K562 (cell line): ENCODE results near the gene TGFB2. TPM values are rescaled to one million over a fixed set of nuclear protein-coding genes. Genes with fewer than 3 reads are reported as not detected.

Source experiments
- BMI1 ChIP-seq: fragments of 150-350 bp; IDR thresholded peaks from 2 replicates; pipeline ENCODE4 v1.6.1; 2014; ENCODE audit warnings: low read length
- CCNT2 ChIP-seq: IDR thresholded peaks from 2 replicates; pipeline ENCODE4 v1.6.1; 2011; ENCODE audit warnings: borderline replicate concordance, low read depth, mild to moderate bottlenecking, moderate library complexity, mixed read lengths, low read length; ENCODE audit not compliant: insufficient read length; ENCODE audit errors: extremely low read depth
- GTF2E2 ChIP-seq: fragments of 200-800 bp; sonication (Bioruptor generic); IDR thresholded peaks from 2 replicates; pipeline ENCODE4 v1.6.1; 2016; ENCODE audit warnings: missing genetic modification characterization, missing compliant biosample characterization
- HMBOX1 ChIP-seq: sonication (generic); IDR thresholded peaks from 2 replicates; pipeline ENCODE4 v1.6.1; 2016
- HOXB6 ChIP-seq: fragments of 250-450 bp; sonication (Bioruptor Pico); IDR thresholded peaks from 2 replicates; pipeline ENCODE4 v1.5.1; 2022; ENCODE audit warnings: mild to moderate bottlenecking, borderline replicate concordance
- KDM2B ChIP-seq: fragments of 250-450 bp; sonication (Bioruptor Pico); IDR thresholded peaks from 2 replicates; pipeline ENCODE4 v1.8.0; 2021; ENCODE audit warnings: mild to moderate bottlenecking, moderate library complexity
- MCM2 ChIP-seq: fragments of 450-650 bp; IDR thresholded peaks from 2 replicates; pipeline ENCODE4 v1.6.1; 2017; ENCODE audit warnings: low read depth, mild to moderate bottlenecking
- PURB ChIP-seq: sonication (generic); formaldehyde crosslinking; IDR thresholded peaks from 2 replicates; pipeline ENCODE4 v1.9.0; 2021; ENCODE audit warnings: low read depth, mild to moderate bottlenecking, missing genetic modification reagents
- SUPT5H ChIP-seq: fragments of 450-650 bp; IDR thresholded peaks from 2 replicates; pipeline ENCODE4 v1.6.1; 2016
- TFE3 ChIP-seq: fragments of 450-650 bp; formaldehyde crosslinking; IDR thresholded peaks from 2 replicates; pipeline ENCODE4 v1.4.0; 2020; ENCODE audit warnings: mild to moderate bottlenecking, mixed read lengths
- ZKSCAN8 ChIP-seq: fragments of 200-800 bp; sonication (Bioruptor generic); IDR thresholded peaks from 2 replicates; pipeline ENCODE4 v1.6.1; 2016; ENCODE audit warnings: missing genetic modification characterization, missing compliant biosample characterization
- ZNF518B ChIP-seq: fragments of 250-450 bp; sonication (Bioruptor Pico); IDR thresholded peaks from 2 replicates; pipeline ENCODE4 v1.5.0; 2021; ENCODE audit warnings: mild to moderate bottlenecking, moderate library complexity
- polyA plus RNA-seq, 8 experiments: library from polyadenylated mRNA; depleted of rRNA in 4 of 8; stranded (reverse) in 5 of 8; unstranded in 3 of 8; fragments of >200 nt; fragmentation: Nextera tagmentation in 2 of 8; fragmentation: Illumina TruSeq in 1 of 8; extraction: Ambion mirVana in 2 of 8; extraction: Trizol in 1 of 8; gene quantifications; 2 replicates each; pipeline versions ENCODE4 v1.2.1 to v1.2.3, GENCODE V29; 2011 to 2014; ENCODE audit warnings: inconsistent platforms in 1 of 8, missing spikeins in 1 of 8
- total RNA-seq, 7 experiments: library from RNA; depleted of rRNA in 6 of 7; stranded (reverse); fragments of >200 nt in 6 of 7; fragmentation: Illumina TruSeq in 2 of 7; extraction: Trizol in 2 of 7; gene quantifications; 2 replicates each; pipeline versions ENCODE4 v1.2.1 to v1.2.3, GENCODE V29; 2011 to 2021; ENCODE audit warnings: low replicate concordance in 1 of 7

TGFB2 gene
- total and polyA plus RNA-seq, 9 of the 15 experiments (the other 6 are each of a cell fraction or from before 2014, with no cell fraction given), result 0.03 to 0.41 (median 0.11) TPM; not detected in 3

GRCh38 chr1:218304281-218305039, 40.7 kb upstream of the TGFB2 start (continued):
- 0 out of 2 replicates have a peak, but pooled peaks have one; percentile 7 for TF ChIP-seq TFE3 (CRISPR knock-in tag)
- TF ChIP-seq PURB, result no peak
- TF ChIP-seq GTF2E2 (tag), result no peak; the same call in 1 of the 2 replicates
- no peak for TF ChIP-seq HOXB6 (CRISPR knock-in tag)
- TF ChIP-seq BMI1, result no peak
- no peak for TF ChIP-seq MCM2
- TF ChIP-seq SUPT5H, result no peak
- TF ChIP-seq CCNT2, result peak; percentile 34
- TF ChIP-seq ZKSCAN8 (CRISPR knock-in tag), result 0 out of 2 replicates have a peak, but pooled peaks have one; percentile 50
- no peak for TF ChIP-seq ZNF518B
- TF ChIP-seq KDM2B (CRISPR knock-in tag), result no peak
- TF ChIP-seq HMBOX1, result peak; percentile 64; the same call in 1 of the 2 replicates
